GM18508 (cell line): ENCODE data around the gene PDE3A.
"Not testable (repeated sequence)": the region's sequence is repeated elsewhere in the genome, so short reads cannot be mapped to it uniquely, and the experiment has no call there.

Experiments used
- ATAC-seq: cut with Tn5 transposase; IDR thresholded peaks from one replicate; pipeline ENCODE4 v1.9.1; 2021; ENCODE audit warnings: moderate number of reproducible peaks; ENCODE audit not compliant: insufficient read depth, unreplicated experiment

Gene PDE3A

GRCh38 chr12:20588042-20588441 lies 219.7 kb downstream of the PDE3A start:
- ATAC-seq: no peak

DNA sequence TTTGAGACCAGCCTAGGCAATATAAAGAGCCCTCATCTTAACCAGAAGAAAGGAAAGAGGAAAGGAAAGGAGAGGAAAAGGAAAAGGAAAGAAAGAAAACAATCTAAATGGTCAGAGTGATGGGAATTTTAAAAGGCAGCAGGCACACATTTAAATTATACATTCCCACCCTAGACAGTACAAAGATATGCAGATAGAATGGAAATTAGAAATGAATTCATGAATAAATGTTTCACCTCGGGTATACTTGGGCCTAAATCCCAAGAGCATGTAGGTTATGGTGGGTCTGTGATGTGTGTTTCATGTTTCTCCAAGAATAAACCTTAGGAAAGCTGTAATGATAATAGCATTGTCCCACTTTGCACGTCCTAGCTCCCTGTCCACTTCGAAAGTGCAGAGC lies 222.2 kb downstream of the PDE3A start:
- ATAC-seq: no peak

DNA sequence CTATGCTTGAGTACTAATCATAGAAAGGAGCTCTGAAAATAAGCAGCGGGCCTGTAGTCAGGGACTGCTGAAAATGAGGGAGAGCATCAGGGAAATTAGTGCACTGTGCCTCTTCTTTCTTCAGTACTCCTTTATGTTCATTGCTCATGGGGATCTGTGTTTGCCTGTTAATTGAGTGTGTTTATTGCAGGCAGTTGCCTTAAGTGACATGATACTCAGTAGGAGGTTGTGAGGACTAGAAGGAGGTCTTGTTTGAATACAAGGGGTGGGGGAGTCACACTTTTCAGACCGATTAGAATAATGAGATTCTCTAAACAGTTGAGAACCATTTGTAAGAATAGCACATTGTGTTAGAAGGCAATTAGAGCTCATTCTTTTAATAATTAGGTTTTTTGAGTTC lies 224.2 kb downstream of the PDE3A start:
- no peak for ATAC-seq

- no peak for ATAC-seq
Observed at GRCh38 chr12:20593611-20594010, 225.3 kb downstream of the PDE3A start.

DNA sequence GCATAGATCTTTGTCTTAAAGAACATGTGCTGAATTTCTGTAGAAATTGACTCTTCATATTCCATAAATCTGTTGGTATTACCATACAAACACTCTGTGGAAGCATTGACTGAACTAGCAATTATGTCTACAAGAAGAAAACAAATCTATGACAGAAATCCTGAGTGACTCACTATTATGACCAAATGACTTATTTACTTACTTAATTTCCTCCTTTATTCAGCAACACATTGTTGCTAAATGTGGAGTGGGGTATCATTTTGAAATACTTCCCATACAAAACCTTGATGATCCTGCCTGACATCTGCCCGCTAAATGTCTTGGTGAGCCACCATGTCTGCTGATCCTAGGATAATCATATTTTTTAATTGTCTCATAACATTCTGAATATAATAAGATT lies 227.7 kb downstream of the PDE3A start:
- no peak for ATAC-seq

- ATAC-seq: no peak
Observed at GRCh38 chr12:20599757-20600156, 231.4 kb downstream of the PDE3A start.

DNA sequence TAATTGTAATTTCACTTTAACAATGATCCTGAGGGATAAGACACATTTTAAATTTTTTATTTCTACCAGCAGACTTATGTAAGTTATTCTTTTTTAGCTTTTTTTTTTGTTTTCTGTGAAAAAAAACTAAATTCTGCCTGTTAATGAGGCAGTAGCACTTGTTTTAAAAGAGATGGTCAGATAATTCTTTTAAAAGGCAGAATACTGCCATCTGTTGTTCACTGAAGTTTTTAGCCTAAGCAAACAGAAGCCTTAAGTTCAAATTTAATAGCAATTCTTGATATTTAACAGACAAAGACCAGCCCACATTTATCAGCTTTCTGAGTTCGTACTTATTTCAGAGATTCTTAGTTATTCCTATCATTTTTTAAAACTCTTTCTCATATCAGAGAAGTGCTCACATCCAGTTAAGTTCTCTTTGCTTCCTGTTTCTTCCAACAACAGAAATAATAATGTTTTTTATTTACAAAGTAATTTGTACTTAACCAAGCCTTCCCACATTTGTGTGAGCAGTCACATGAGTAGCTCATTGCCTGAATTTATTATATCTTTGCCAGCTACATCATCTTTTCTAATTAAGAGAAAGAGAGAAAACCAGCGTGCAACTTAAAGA lies 233.4 kb downstream of the PDE3A start:
- ATAC-seq: no peak

DNA sequence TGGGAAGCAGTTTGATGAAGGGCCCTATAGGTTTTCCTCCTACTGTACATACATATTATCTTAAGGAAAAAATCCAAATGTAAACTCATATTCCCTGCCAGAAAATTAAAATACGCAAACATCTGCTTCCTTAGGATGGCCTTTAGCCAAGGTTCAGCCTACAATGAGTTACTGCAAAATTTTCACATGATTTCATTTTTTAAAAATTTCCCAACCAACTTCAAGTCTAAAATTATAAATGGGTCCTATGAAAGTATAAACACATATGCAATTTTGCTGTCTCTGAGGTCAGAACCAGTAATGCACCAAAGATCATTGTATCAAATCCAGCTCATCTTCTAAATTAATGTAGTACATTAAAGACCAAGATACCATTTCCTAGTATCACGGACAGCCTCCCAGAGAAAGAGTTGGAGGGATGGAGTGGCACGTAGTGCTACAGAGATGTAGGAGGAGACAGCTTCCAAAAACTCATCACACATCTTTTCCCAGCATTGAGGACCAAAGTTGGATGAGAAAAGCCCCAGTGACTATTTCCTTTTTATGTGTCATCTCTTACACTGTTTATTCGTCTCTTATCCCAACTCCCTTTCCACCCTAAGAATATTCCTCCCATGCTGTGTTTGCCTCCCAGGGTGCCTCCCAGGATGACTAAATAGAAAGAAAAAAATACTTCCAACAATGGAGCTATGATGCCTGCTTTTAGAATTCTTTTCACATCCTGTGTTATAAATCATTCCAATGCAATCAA lies 234.5 kb downstream of the PDE3A start:
- ATAC-seq: no peak

DNA sequence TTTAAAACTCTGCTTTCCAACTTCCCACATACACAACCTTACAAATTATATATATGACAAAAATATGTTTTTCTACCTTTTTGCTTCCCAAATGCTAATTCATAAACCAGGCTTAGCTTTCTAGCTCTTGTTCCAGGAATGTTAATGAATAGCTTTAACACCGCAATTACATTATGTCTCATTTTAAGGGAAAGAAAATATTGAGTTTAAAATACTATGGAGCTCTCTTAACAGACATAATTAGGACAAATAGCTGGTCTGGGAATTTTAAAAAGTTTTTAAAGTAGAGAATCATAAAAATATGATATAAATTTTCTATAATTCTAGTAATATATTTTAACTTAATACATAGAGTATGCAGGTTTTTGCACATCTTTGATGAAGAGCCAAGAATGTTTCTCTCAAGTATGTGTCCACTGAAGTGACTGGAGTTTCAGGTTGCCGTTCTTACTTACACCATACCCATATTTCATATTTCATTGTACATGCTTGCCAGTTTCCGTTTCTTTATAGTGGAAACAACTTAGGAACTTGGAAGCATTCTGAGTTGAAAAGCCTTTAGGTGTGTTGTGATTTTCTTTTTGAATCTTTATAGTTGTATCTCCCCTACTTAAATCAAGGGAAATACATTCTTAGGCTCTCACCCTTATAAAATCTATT lies 236.2 kb downstream of the PDE3A start:
- ATAC-seq: no peak

DNA sequence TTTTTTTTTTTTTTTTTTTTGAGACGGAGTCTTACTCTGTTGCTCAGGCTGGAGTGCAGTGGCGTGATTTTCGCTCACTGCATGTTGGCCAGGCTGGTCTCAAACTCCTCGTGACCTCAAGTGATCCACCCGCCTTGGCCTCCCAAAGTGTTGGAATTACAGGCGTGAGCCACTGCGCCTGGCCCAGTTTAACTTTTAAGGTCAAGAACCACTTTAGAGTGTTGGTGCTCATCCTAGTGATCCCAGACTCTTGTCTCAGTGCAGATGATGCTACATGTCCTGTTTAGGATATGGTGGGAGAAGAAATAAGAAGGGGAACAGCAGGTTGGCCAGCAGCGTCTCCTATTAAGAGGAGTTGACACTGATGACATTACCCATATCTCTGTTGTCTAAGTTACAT lies 246.7 kb downstream of the PDE3A start:
- ATAC-seq: not testable (repeated sequence)

DNA sequence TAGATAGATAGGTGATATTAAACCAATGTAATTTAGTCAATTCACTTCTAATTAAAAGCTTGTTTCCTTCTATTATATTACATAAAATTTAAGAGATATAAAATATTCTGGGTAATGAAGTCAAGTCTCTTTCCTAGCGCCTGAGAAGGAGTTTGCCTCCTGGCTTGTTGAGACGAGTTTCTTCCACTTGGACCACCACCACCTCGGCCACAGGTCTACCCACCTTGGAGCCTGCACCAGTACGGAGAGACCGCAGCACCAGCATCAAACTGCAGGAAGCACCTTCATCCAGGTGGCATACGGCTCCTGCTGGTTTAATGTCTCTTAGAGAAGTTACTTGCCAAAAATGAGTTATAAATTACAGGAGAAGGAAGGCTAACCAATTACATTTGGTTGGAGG lies 247.8 kb downstream of the PDE3A start:
- no peak for ATAC-seq

GRCh38 chr12:20620261-20620660 lies 251.9 kb downstream of the PDE3A start:
- no peak for ATAC-seq

DNA sequence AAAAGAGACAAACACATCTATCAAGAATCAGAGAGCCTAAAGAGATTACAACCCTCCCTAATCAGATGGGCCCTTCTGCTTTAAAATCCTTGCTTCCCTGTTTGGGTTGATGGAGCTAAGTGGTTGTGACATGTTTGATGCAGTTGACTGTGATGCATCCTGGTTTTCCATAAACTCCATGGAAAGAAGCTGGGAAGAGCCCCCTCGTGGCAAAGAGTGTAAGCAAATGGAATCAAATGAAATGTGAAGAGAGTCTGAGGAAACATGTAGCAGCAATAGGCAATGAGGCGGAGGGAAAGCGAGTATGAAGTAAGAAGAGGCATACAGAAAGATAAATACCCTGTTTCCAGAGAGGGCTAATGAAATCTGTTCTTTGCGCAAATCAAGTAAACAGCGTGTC lies 256.4 kb downstream of the PDE3A start:
- no peak for ATAC-seq

DNA sequence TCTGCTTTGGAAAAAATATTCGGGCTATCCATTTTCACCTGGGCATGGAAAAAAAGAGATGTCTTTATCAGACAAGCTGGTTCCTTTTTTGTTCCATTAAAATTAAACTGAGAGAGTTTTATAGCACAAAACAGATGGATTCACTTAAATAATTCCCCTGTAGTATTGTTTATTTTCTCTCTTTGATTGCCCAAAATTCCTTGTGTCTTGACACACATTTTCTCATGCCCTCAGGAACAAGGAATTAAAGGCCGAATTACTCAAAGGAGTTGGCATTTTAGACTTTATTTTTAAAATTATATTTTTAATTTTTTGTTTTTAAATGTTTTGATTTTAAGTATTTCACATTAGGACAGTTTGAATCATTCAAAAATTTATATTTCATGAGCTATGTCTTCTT lies 257.2 kb downstream of the PDE3A start:
- ATAC-seq: no peak

DNA sequence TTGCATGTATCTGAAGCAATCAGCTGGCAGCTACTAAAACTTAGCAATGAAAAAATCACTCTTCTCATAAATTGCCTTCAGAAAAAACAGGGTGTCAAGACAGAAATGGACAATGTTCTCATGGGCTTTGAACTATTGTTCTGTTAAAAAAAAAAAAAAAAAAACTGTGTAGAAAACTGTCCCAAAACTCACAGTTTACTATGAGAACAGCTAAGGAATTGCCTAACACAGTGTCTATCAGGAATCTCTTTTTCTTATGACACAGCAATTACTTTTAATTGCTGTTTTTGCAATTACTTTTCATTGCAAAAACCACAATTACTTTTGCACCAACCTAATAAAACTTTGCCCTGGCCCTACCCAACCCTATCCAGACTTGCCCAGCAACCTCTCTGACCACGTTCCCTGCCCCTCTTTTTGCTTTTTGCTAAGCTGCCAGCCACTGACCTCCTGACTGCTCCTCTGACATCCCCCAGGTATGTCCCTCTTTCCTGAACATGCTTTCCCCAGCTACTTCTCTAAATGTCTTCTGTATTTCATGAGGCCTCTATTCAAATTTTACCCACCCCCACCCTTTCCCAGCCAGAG lies 258.8 kb downstream of the PDE3A start:
- ATAC-seq: no peak

GRCh38 chr12:20628226-20628787 lies 260.0 kb downstream of the PDE3A start:
- no peak for ATAC-seq

GRCh38 chr12:20628999-20629398 lies 260.7 kb downstream of the PDE3A start:
- ATAC-seq: no peak

- ATAC-seq: no peak
Observed at GRCh38 chr12:20629414-20630156, 261.2 kb downstream of the PDE3A start.

DNA sequence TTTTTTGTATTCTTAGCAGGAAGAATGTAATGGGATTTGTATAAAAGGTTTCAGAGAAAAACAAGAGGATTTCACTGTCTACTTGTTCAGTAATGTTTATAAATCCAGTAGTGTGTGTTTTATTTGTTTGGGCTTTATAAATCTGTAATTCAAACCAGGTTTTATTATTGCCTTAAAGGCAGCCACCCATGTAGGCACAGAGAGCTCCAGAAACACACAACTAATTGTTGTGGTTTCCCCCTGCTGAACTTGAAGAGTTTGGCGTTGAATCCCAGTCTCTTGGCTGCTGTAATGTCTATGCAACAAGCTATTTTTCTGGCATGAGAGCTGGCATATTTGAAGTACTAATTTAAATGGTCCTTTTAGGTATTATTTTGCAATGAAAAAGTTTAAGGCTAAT lies 263.4 kb downstream of the PDE3A start:
- ATAC-seq: no peak

DNA sequence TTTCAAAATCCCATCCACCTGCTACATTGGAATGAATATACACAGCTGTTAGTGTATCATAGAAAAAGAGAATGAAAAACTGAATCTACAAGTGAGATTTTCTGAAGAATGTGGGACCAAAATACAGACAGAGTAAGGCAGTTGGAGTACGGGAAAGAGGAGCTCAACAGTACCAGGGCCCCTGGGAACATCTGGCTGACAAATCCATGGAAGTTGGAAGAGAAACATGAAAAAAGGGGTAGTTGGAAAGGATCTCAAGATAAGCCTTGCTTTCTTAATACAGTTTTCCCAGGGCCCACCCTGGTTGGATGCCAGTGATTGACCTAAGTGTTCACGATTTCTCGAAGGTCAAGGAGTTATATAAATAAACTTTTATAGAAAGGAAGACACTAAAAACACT lies 272.8 kb downstream of the PDE3A start:
- ATAC-seq: no peak
